ENCODE measurements around the gene SEMA3F.

Gene SEMA3F

DNA sequence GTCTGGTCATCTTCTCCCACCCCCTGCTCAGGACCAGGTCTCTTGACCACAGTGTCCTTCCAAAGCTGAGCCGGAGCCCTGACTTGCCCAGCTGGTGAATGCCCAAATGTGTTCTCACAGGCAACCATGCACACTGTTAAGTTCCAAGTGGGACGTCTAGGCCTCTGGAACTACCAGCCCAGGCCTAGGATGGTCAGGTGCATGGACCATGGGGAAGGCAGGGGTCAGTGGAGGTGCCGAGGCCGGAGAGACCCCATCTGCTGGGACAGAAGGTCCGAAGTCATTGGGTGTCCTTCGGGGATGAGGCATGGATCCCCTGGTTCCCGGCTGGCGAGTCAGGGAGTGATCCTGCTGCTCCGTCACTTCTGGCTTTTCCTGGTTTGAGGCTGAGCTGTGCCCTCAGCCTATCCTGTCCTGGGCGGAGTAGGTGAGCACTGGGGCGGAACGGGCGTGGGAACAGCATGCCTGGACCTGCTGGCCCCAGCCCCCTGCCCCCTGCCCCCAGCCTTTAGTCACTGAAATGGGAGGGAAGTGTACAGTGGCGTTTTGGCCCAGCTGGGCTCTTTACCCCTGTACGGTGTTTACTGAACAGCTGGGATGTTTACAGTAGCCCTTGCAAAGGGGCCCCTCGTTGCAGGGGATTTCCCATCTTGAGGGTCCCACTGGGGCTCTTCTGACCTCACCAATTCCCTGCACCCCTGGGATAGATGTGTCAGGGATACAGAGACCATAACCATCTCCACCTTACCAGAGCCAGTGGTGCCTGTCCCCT is 12.1 kb downstream of the SEMA3F start:
- Histone ChIP-seq H3K36me3 (replicated peaks; ENCODE audit: insufficient read depth, low read length) (no peaks in the 10 kb centered on the region), H3K4me2 (ENCODE audit: low read depth, low read length) (no peak overlapping the region), H3F3A (ENCODE audit: insufficient read depth, low read length) (no peaks in the 10 kb centered on the region), H2AFZ (ENCODE audit: low read length) (no peak overlapping the region), H3K27ac (ENCODE audit: low read length) (no peak overlapping the region), H3K4me1 (ENCODE audit: low read length) (no peaks in the 10 kb centered on the region), H3K9me2 (replicated peaks; ENCODE audit: insufficient read depth, low read length) (no peaks in the 10 kb centered on the region), H3K9ac (ENCODE audit: low read length) (no peak overlapping the region), H3K79me2 (ENCODE audit: low read length) (no peaks in the 10 kb centered on the region), H3K27me3 (replicated peaks; ENCODE audit: insufficient read depth, low read length) (peaks cover 72% of the 10 kb centered on the region), H4K20me1 (ENCODE audit: insufficient read depth, low read length) (no peaks in the 10 kb centered on the region), H3K9me3 (replicated peaks; ENCODE audit: insufficient read depth, low read length) (no peaks in the 10 kb centered on the region), H3K4me3 (ENCODE audit: low read length) (no peak overlapping the region)
- TF ChIP-seq EZH2 (optimal IDR thresholded peaks at IDR 0.05; ENCODE audit: low read depth, low read length) (no peak), EZH2phosphoT487 (IDR thresholded peaks at IDR 0.05; ENCODE audit: low read length) (no peak)
- TF ChIP-seq, protein P1, sequence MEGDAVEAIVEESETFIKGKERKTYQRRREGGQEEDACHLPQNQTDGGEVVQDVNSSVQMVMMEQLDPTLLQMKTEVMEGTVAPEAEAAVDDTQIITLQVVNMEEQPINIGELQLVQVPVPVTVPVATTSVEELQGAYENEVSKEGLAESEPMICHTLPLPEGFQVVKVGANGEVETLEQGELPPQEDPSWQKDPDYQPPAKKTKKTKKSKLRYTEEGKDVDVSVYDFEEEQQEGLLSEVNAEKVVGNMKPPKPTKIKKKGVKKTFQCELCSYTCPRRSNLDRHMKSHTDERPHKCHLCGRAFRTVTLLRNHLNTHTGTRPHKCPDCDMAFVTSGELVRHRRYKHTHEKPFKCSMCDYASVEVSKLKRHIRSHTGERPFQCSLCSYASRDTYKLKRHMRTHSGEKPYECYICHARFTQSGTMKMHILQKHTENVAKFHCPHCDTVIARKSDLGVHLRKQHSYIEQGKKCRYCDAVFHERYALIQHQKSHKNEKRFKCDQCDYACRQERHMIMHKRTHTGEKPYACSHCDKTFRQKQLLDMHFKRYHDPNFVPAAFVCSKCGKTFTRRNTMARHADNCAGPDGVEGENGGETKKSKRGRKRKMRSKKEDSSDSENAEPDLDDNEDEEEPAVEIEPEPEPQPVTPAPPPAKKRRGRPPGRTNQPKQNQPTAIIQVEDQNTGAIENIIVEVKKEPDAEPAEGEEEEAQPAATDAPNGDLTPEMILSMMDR (IDR thresholded peaks at IDR 0.05; ENCODE audit: low read length), result no peak
- DNase-seq, result no peak

GRCh38 chr3:50167841-50168209 is 12.7 kb downstream of the SEMA3F start:
- H3K9me2 ChIP-seq (replicated peaks; ENCODE audit: insufficient read depth, low read length), result no peaks in the 10 kb centered on the region
- no peaks in the 10 kb centered on the region for H3F3A ChIP-seq (ENCODE audit: insufficient read depth, low read length)
- no peaks in the 10 kb centered on the region for H3K9me3 ChIP-seq (replicated peaks; ENCODE audit: insufficient read depth, low read length)
- DNase-seq, result no peak
- TF ChIP-seq EZH2phosphoT487 (IDR thresholded peaks at IDR 0.05; ENCODE audit: low read length), result no peak
- TF ChIP-seq, protein P1 (IDR thresholded peaks at IDR 0.05; ENCODE audit: low read length), result no peak
- TF ChIP-seq EZH2 (optimal IDR thresholded peaks at IDR 0.05; ENCODE audit: low read depth, low read length), result no peak
- peaks cover 71% of the 10 kb centered on the region for H3K27me3 ChIP-seq (replicated peaks; ENCODE audit: insufficient read depth, low read length)
- no peak overlapping the region for H3K27ac ChIP-seq (ENCODE audit: low read length)
- no peak overlapping the region for H2AFZ ChIP-seq (ENCODE audit: low read length)
- no peak overlapping the region for H3K4me2 ChIP-seq (ENCODE audit: low read depth, low read length)
- no peaks in the 10 kb centered on the region for H3K4me1 ChIP-seq (ENCODE audit: low read length)
- H4K20me1 ChIP-seq (ENCODE audit: insufficient read depth, low read length), result no peaks in the 10 kb centered on the region
- H3K9ac ChIP-seq (ENCODE audit: low read length), result no peak overlapping the region
- no peak overlapping the region for H3K4me3 ChIP-seq (ENCODE audit: low read length)
- no peaks in the 10 kb centered on the region for H3K79me2 ChIP-seq (ENCODE audit: low read length)
- H3K36me3 ChIP-seq (replicated peaks; ENCODE audit: insufficient read depth, low read length), result no peaks in the 10 kb centered on the region

DNA sequence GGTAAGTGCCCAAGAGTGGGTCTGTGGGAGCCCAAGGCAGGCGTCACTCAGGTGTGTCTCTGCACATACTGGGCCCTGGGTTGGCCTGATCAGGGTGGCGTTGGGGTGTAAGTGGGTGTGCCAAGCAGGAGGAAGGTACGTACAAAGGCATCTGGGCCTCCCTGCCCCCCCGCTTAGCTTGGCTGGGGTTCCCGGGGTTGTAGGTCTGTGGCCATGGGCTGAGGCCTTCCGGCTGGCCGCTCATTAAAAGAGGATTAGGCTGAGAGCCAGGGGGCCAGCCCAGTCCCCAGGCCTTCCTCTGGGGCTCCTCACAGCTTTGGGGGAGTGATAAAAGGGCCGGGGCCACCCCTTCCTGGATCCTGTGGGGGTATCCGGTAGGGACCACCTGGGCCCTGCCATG is 13.3 kb downstream of the SEMA3F start:
- Histone ChIP-seq H2AFZ (ENCODE audit: low read length) (no peak overlapping the region), H3F3A (ENCODE audit: insufficient read depth, low read length) (no peaks in the 10 kb centered on the region), H3K27ac (ENCODE audit: low read length) (no peak overlapping the region), H3K27me3 (replicated peaks; ENCODE audit: insufficient read depth, low read length) (peaks cover 68% of the 10 kb centered on the region), H3K79me2 (ENCODE audit: low read length) (no peaks in the 10 kb centered on the region), H3K4me3 (ENCODE audit: low read length) (no peak overlapping the region), H4K20me1 (ENCODE audit: insufficient read depth, low read length) (no peaks in the 10 kb centered on the region), H3K36me3 (replicated peaks; ENCODE audit: insufficient read depth, low read length) (no peaks in the 10 kb centered on the region), H3K4me1 (ENCODE audit: low read length) (no peaks in the 10 kb centered on the region), H3K9me2 (replicated peaks; ENCODE audit: insufficient read depth, low read length) (no peaks in the 10 kb centered on the region), H3K9ac (ENCODE audit: low read length) (no peak overlapping the region), H3K4me2 (ENCODE audit: low read depth, low read length) (no peak overlapping the region), H3K9me3 (replicated peaks; ENCODE audit: insufficient read depth, low read length) (no peaks in the 10 kb centered on the region)
- TF ChIP-seq EZH2phosphoT487 (IDR thresholded peaks at IDR 0.05; ENCODE audit: low read length), result no peak
- TF ChIP-seq EZH2 (optimal IDR thresholded peaks at IDR 0.05; ENCODE audit: low read depth, low read length), result no peak
- TF ChIP-seq, protein P1 (IDR thresholded peaks at IDR 0.05; ENCODE audit: low read length), result no peak
- no peak for DNase-seq
